ENCODE data around the gene KYAT1.

KYAT1 gene

DNA sequence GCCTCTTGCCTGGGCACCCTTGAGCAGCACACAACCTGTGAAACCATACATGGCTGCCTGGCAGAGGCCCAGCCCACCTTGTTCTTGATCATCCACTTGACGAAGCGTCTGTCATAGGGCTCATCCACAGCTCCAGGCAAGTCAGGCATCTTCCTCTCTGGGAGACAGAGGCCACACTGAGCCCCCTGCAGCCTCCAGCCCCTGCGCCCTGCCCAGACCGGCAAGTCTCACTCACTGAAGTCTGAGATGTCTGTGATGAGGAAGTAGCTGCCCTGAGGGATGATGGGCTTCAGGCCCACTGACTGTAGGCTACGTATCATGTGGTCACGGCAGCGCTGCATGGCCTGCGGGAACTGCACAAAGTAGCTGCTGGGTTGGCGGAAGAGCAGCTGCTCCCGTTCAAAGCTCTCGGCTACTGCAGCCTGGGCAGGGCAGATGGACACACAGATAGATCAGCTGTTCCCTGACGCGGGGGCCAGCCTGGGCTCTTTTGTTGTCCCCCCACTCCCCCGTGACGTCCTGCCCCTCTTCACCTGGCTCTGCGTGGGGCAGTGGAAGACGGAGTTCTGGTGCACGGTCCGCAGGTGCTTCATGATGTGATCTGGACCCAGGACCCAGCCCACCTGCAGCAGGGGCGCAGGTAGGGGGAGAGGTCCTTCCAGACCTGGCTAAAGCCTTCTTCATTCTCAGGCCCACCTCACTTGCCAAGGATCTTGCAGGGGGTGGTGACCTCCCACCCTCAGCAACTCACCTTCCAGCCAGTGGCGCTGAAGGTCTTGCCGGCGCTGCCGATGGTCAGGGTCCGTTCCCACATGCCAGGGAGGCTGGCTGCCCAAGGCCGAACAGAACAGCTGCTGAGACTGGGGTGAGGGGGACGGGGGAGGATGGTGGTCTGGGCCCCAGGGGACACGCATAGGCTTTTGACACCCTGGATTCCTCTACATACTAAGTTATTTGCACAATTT, 46.2 kb downstream of the KYAT1 start:
- no peak for DNase-seq

DNA sequence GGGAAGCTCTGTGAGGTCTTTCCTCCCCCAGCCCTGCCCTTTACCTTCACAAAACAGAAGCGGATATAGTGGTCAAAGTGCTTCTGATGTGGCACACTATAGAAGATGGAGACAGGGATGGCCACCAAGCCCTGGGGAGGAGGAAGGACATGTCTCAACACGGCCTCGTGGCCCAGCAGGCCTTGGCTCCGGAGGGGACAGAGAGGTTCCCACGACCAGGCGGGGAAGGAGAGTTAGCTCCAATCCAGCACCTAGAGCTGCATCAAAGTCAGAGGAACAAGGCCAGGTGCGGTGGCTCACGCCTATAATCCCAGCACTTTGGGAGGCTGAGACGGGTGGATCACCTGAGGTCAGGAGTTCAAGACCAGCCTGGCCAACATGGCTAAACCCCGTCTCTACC, 48.1 kb downstream of the KYAT1 start:
- DNase-seq: no peak

DNA sequence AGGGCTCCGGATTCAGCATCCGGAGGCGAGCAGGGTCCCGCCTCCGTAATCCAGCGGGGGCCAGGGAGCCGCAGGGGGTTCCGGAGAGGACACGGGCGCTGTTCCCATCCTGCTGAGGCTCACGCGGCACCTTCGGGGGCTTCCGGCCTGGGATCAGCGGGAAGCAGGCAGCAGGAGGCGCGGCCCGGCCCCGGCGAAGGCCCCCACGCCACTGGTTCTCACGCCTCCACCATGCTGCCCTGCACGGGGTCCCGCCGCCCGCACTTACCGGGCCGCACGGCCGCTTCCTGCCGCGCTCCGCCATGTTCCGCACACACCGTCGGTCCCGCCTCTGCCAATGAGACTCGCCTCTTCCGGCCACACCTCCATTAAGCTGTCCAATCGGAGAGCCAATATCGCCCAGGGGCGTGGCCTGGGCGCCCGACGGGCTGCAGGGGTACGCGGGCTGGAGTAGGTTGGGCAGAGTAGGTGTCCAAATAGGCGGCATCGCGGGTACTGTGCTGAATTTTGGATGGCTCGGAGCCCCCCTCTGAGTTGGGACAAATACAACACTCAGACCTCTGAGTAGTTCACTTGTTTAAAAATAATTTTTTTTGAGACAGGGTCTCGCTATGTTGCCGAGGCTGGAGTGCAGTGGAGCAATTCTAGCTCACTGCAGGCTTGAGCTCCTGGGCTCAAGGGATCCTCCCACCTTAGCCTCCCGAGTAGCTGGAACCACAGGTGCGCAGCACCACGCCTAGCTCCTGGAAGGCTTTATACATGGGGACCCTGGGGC, 52.1 kb downstream of the KYAT1 start, which contains the start of gene SPOUT1:
Gene SPOUT1, minus strand, starts transcription at position 318 of the 775 bp plus-strand sequence. Its CDS starts 14 bp downstream, at position 304.
- peak; percentile 98 for DNase-seq

DNA sequence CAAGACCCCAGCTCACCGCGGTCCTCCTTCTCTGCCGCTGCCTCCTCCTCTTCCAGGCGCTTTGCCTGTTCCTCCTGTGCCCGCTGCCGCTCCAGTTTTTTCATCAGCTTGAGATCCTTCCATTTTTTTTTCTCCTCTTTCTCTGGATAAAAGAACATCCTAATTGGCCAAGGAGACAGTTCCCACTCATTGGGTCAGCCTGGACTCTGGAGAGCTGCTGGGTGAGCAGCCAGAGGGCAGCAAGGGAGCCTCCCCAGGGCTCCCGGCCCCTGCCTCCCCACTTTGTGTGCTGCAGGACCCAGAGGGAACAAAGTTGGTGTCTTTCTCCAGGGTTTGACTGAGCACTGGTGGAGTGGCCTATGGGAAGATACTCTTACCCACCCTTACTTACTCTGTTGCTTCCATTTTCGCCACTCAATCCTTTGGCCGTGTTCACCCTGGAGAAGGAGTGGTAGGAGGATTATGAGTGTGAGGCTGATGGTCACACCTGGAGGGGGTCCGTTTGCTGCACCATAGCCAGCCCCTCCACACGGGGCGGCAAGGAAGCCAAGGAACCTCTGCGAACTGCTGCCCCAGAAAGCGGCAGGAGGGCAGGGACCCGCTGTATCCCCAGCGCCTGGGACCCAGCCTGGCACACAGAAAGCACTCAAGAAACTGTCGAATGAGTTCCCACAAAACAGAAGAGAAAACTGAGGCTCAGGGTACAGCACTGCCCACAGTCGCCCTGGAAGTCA, 52.9 kb downstream of the KYAT1 start:
- no peak for DNase-seq

DNA sequence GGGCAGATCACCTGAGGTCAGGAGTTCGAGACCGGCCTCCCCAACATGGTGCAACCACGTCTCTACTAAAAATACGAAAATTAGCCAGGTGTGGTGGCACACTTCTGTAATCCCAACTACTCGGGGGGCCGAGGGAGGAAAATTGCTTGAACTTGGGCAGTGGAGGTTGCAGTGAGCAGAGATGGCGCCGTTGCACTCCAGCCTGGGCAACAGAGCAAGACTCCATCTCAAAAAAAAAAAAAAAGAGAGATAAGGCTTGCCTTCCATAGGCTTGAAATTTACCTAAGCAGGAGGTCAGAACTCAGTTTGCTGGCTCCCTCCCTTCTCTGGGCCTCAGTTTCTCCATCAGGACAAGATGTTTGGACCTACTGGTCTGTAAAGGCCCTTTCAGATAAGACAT, 53.5 kb downstream of the KYAT1 start:
- DNase-seq: no peak

DNA sequence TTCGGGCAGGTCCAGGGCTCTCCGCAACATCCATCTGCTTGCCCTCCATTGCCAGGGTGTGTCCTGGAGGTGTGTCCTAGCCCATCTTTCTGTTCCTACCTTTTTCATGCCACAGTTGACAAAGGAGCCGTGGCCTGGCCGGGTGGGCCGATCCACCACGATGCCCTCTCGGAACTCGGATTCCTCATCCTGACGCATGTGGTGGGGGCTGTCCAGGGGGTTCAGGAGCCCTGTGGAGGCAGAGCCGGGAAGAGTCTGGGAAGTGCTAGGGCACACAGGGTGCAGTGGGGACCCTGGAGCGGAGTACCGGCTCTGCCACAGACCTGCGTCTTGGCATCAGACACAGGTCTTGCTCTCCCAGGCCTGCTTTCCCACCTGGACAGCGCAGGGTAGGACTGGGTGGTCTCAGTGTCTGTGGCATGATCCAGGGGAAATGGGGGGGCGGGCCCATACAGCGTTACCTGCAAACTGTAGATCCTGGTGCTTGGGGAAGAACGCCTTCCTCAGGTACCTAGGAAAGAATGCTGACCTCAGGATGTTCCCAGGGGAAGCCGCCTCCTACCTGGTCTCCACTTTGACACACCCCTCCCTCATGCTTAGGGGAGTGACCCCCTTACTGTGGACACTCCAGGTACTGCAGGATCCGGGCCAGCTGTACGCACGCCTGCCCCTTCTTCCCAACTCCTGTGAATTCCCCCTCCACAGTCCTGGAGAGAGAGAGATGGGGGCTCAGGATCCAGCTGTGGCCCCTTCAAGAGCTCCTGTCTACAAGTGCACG, 55.6 kb downstream of the KYAT1 start:
- no peak for DNase-seq

DNA sequence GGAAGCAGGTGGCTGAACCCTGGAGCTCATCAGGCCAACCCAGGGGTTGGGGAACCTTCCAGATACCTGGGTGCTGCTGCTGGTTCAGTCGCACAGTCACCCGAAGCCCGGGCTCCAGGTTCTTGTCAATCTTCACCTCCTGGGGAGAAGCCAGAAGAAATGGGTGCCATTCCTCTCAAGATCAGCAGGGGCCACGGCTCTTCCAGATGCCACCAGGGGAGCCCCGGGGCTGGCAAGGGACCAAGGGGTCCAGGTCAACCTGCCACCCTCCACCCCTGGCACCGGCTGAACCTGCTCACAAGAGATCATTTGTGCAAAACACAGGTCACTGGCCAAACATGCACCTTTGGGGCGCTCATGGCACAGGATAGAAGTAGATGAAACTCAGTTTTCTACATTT, 56.8 kb downstream of the KYAT1 start:
- no peak for DNase-seq

DNA sequence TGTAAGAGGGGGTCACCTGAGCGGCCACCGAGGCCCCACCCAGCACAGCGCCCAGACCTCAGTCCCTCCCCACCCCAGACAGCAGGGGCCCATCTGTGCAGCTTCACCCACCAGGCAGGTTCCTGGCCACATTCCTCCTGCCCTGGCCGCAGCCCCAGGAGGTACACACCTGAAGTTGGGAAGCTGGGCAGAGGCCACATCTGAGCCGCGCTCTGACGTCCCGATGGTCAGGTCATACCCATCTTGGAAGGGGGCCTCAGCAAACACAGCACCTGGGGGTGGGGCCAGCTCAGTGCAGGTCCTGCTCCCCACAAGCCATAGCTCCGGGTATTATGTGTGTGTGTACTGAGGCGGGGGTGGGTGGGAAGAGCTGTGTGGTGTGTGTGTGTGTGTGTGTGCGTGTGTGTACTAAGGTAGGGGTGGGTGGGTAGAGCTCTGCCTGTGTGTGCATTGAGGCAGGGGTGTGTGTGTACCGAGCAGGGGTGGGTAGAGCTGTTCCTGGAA, 57.8 kb downstream of the KYAT1 start:
- no peak for DNase-seq

DNA sequence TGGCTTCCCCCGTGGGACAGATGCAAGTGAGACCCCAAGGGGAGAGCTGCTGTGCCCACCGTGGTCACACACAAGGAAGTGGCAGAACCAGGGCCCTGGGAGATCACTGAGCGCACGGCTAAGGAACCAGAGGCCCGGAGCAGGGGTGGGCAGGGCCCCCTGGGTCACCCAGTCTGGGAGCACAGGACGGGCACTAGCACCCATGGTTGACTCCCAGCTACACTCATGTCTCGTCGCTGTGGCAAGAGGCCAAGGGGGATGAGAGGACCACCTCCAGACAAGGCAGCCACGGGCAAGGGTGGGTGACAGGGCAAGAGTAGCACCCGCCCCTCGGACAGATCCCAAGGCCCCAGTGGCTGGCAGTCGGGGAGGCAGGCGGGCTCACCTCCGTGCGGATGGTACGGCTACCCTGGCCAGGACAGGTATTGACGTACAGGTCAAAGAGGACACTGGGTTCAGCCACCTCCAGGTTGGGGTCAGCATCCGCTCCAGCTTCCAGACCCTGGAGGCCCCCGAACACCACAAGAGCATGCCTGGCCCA, 58.3 kb downstream of the KYAT1 start:
- DNase-seq: no peak

DNA sequence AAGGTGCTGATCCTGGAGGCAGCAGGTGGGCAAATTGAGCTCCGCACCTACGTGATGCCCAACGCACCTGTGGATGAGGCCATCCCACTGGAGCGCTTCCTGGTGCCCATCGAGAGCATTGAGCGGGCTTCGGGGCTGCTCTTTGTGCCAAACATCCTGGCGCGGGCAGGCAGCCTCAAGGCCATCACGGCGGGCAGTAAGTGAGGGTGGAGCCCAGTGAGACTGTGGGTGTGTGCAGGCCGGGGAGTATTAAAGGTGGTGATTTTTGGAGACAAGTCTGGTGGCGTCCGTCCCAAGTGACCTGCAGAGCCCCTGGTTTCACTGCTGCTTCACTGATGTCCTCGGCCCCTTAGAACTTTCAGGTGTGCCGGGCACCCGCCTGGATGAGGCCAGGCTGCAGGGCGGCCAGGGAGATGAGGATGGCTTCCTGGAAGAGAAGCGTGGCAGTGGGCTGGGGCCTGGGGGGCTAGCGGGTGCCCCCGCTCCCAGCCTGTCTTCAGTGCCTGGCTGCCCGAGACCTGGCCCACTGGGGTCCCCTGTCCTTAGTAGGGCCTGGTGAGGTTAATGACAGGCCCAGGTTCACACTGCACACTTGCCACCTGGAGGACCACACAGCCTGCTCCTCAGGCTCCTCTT, 59.2 kb downstream of the KYAT1 start:
- DNase-seq: no peak

DNA sequence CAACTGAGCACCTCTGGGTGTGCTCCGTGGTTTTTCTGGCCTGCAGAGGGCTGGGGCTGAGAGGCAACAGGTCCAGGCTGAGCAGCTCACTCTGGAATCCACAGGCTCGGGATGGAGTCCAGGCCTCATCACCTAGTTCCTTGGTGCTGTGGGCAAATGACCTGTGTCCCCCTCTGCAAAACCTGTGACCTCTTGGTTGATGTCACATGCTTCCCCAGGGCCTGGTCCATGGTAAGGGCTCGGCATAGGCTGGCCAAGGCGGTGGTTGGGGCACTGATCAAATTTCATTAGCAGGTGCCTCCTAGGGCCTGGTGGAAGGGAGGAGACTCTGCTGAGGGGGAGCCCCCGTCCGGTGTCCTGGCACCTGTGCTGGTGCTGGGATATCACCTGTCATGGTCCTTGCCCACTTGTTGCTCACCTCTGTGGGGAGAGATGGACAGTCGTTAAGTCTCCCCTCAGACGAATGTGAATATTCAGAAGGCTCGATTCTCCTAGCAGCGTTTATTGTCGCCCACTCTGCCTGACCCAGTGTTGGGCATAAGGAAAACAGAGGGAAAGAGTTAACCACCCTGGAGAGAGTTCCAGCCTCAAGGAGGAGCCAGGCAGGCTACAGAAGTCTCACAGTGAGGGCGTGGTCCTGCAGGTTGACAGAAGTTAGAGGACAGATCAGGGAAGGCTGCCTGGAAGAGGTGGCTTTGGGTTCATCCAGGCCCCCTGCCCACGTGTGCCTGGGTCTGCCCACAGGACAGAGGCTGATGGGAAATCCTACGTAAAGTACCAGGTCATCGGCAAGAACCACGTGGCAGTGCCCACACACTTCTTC, 60.0 kb downstream of the KYAT1 start:
- DNase-seq: no peak

DNA sequence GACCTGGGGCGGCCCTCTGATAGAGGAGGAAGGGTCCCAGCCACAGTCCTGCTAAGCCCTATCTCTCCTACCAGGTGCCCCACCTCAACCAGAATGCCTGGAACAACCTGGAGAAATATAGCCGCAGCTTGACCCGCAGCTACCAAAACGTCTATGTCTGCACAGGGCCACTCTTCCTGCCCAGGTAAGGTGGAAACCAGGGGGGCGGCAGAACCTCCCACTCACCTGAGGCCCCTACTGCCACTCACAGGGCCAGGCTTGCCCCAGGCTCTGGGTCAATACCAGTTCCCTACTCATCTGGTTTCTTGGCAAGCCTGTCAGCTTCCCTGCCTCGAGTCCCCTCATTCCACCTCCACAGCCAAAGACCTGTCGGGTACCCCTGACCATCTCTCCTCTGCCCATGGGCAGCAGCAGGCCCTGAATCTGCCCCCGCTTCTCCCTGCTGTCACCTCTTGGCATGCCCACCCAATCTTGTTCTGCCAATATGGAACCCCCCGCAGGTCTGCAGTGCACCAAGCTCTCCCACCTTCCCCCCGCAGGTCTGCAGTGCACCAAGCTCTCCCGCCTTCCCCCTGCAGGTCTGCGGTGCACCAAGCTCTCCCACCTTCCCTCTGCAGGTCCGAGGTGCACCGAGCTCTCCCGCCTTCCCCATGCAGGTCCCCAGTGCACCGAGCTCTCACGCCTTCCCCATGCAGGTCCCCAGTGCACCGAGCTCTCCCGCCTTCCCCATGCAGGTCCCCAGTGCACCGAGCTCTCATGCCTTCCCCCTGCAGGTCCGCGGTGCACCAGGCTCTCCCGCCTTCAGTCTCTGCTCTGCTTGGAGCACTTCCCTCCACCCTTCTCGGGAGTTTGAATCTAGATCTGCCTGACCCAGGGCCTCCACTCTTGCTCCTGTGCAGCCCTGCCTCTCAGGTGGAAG, 60.8 kb downstream of the KYAT1 start:
- DNase-seq: no peak

DNA sequence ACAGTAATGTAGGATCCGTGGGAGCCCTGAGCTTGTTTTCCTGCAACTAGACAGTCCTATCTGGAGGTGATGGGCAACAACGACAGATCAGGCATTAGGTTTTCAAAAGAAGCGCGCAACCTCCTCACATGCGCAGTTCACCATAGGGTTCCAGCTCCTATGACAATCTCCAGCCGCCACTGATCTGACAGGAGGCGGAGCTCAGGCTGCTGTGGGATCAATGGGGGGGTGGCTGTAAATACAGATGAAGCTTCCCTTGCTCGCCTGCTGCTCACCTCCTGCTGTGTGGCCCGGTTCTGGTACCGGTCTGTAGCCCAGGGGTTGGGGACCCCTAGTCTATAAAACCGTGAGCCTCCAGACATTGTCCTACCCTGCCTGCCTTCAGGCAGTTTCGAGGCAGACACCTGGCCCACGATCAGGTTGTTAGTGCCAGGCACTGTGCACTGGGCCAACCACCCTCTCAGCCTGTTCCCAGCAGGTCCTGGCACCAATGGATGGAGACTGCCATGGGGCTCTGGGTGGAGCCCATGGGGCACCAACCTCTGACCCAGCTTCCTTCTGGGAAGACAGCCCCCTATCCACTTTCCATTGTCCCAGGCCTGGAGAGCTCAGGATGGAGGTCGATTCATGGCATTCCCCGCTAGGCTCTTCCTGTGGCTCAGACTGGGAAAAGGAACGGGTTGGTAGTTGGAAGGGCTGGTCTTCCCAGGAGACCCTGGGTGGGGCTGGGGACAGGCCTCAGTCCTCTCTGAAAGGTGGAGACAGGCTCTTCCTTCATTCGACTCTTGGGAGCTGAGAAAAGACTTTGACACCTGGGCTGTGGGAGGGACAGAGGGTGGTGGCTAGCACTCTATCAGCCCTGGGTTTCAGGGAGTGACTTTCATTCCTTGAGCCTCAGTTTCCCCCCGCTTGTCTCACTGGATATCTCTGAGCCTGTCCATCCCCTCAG, 61.8 kb downstream of the KYAT1 start:
- no peak for DNase-seq

DNA sequence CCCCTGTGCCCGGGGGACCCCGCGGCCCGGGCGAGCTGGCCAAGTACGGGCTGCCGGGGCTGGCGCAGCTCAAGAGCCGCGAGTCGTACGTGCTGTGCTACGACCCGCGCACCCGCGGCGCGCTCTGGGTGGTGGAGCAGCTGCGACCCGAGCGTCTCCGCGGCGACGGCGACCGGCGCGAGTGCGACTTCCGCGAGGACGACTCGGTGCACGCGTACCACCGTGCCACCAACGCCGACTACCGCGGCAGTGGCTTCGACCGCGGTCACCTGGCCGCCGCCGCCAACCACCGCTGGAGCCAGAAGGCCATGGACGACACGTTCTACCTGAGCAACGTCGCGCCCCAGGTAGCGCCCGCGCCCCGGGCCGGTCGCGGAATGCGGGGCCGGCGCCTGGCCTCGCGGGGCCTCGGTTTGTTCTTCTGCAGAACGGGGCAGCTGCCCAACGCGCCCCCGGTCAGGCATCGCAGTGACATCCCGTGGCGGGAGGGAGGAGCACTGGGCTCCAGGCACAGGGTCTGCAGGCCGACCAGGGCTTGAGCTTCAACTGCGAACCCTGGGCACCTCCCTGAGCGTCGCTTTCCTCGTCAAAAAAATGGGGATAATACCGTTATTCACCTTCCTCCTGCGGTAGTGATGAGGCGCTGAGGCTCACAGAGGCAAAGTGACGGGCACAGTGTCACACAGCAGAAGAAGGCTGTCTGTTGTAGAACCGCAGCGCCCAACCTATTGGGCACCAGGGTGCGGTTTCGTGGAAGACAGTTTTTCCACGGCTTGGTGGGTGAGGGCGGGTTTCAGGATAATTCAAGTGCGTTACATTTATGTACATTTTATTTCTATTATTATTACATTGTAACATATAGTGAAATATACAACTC, 62.7 kb downstream of the KYAT1 start:
- DNase-seq: peak; percentile 59 to 68

DNA sequence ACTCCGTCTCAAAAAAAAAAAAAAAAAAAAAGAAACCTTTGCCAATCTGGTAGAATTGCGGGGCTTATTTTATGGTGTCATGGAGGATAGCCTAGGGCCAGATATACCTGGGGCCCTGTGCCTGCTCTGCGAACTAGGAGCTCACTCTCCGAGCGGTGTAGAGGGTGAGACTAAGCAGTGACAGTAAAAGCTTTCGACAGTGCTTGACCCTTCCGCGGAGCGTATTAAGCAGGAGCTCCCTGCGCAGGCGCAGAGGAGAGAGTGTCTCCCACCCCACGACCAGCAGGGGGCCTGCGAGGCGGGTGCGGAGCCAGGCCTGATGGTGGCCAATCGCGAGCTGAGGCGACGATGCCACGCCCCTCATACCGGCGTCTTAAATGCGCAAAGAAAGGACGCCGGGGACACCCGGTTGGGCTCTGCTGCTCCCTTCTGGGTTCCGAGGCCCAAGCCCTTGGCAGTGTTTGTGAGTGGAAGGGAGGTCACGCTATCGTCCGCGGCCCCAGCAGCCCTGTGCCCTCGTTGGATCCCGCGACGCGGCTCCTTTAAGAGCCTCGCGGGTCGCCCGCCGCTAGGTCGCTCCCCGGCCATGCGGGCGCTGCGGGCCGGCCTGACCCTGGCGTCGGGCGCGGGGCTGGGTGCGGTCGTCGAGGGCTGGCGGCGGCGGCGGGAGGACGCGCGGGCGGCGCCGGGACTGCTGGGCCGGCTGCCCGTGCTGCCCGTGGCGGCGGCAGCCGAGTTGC, 63.5 kb downstream of the KYAT1 start, which contains the start of gene ENDOG:
Gene ENDOG, plus strand, starts transcription at position 402 of the 740 bp plus-strand sequence. Its CDS starts 185 bp downstream, at position 587.
- peak; percentile 100 for DNase-seq

DNA sequence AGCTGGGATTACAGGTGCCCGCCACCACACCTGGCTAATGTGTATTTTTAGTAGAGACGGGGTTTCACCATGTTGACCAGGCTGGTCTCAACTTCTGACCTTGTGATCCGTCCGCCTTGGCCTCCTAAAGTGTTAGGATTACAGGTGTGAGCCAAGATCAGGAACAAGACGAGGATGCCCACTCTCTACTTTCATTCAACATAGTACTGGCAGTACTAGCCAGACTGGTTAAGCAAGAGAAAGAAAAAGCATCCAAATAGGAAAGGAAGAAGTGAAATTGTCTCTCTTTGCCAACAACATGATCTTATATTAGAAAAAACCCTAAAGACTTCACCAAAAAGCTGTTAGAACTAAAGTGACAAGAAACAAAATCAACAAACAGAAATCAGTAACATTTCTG, 70.9 kb downstream of the KYAT1 start:
- no peak for DNase-seq
